HG03439 (cell line): ENCODE results near the gene CLEC5A.
"Not testable (repeated sequence)": the region's sequence is repeated elsewhere in the genome, so short reads cannot be mapped to it uniquely, and the experiment has no call there.

Experiments used
- ATAC-seq: cut with Tn5 transposase; IDR thresholded peaks from one replicate; pipeline ENCODE4 v1.9.1; 2021; ENCODE audit warnings: mild to moderate bottlenecking, moderate library complexity; ENCODE audit not compliant: unreplicated experiment

Gene CLEC5A

GRCh38 chr7:141949451-141949850 lies 2.7 kb upstream of the CLEC5A start:
- no peak for ATAC-seq

- ATAC-seq: no peak
Measured at GRCh38 chr7:141949021-141949420, 2.2 kb upstream of the CLEC5A start.

- no peak for ATAC-seq
Measured at GRCh38 chr7:141945356-141945755, 1.4 kb downstream of the CLEC5A start.

GRCh38 chr7:141944811-141945210 lies 2.0 kb downstream of the CLEC5A start:
- ATAC-seq: no peak

- no peak for ATAC-seq
Measured at GRCh38 chr7:141943846-141944245, 2.9 kb downstream of the CLEC5A start.

GRCh38 chr7:141941075-141941474 lies 5.7 kb downstream of the CLEC5A start:
- no peak for ATAC-seq

- no peak for ATAC-seq
Measured at GRCh38 chr7:141930211-141930610, 16.6 kb downstream of the CLEC5A start.

- no peak for ATAC-seq
Measured at GRCh38 chr7:141928845-141929195, 18.0 kb downstream of the CLEC5A start.

GRCh38 chr7:141928146-141928844 lies 18.5 kb downstream of the CLEC5A start:
- ATAC-seq: no peak

- ATAC-seq: no peak
Measured at GRCh38 chr7:141920281-141920680, 26.5 kb downstream of the CLEC5A start.

GRCh38 chr7:141916099-141916498 lies 30.7 kb downstream of the CLEC5A start, which contains the start of gene OR9A4:
Gene OR9A4 (plus strand): TSS chr7:141916399. CDS start chr7:141918876, 2,477 bp downstream.
- ATAC-seq: no peak

- ATAC-seq: no peak
Measured at GRCh38 chr7:141915565-141915964, 31.2 kb downstream of the CLEC5A start.

GRCh38 chr7:141911391-141911790 lies 35.4 kb downstream of the CLEC5A start:
- ATAC-seq: no peak

GRCh38 chr7:141906285-141906684 lies 40.5 kb downstream of the CLEC5A start:
- ATAC-seq: no peak

- not testable (repeated sequence) for ATAC-seq
Measured at GRCh38 chr7:141899366-141899765, 47.4 kb downstream of the CLEC5A start.

- ATAC-seq: no peak
Measured at GRCh38 chr7:141891336-141891735, 55.4 kb downstream of the CLEC5A start.

GRCh38 chr7:141889321-141889720 lies 57.5 kb downstream of the CLEC5A start:
- ATAC-seq: no peak

- ATAC-seq: no peak
Measured at GRCh38 chr7:141884539-141885225, 62.1 kb downstream of the CLEC5A start.

GRCh38 chr7:141880960-141881359 lies 65.8 kb downstream of the CLEC5A start:
- no peak for ATAC-seq

GRCh38 chr7:141877365-141877764 lies 69.4 kb downstream of the CLEC5A start:
- no peak for ATAC-seq
